ENCODE results near the gene TACSTD2. TPM values are rescaled to one million over a fixed set of nuclear protein-coding genes. Genes with fewer than 3 reads are reported as not detected.

Gene TACSTD2
- total RNA-seq, 1 donor from 2014 or later, result not detected

DNA sequence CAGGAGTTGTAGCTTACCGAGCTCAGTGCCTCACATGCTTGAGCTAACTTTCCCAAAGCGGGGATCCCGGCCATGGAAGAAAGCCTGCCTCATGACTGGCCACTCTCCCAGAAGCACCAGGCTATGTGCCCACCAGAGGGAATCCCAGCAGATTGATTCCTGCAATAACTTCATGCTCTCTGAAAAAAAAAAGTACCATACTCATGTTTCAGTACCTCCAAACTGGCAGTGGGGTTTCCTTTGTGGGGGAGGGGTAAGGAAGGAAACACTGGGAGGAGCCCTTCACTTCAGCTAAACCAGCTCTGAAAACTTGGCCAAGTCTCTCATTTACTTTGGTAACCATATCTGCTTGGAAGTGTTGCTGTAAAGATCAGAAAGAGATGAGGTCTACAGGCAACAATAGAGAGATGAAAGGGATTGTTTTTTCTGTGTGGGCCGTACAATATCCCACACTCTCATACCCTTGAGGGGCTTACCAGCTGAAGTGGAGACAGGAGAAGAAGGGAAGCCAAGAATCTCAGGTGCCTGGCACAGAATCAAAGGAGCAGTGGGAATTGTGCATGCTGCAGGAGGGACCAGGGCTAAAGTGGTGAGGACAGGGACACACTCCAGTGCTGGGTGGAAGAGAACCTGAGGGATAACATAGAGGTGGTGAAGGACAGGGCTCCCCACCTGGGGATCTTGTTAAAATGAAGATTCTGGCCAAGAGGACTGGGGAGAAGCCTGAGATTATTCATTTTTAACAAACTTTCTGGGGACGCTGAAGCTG, 42.4 kb upstream of the TACSTD2 start:
- Mint-ChIP-seq H3K36me3 (no peaks in the 10 kb centered on the region), H3K9me3 (peaks cover 4% of the 10 kb centered on the region), H3K4me3 (no peak overlapping the region), H3K27ac (no peak overlapping the region), H3K4me1 (peaks cover 10% of the 10 kb centered on the region), H3K27me3 (ENCODE audit: insufficient read depth, low read depth) (peaks cover 2% of the 10 kb centered on the region)
- DNase-seq (ENCODE audit: low spot score), result no peak
- Histone ChIP-seq H3K4me2 (peak overlapping the region; percentile 41), H3K27me3 (no peaks in the 10 kb centered on the region), H3K27ac (no peak overlapping the region), H3K9me3 (ENCODE audit: low read depth) (no peaks in the 10 kb centered on the region), H3F3A (ENCODE audit: low read depth) (peaks cover 10% of the 10 kb centered on the region), H3K9ac (no peak overlapping the region), H3K79me2 (ENCODE audit: low read depth) (no peaks in the 10 kb centered on the region), H3K4me1 (peaks cover 18% of the 10 kb centered on the region), H2AFZ (replicated peaks) (peak overlapping the region; percentile 45), H3K36me3 (no peaks in the 10 kb centered on the region), H4K20me1 (ENCODE audit: low read depth) (no peaks in the 10 kb centered on the region), H3K4me3 (no peak overlapping the region)
- TF ChIP-seq CTCF (IDR thresholded peaks at IDR 0.05) (no peak), EZH2 (IDR thresholded peaks at IDR 0.05) (no peak), EZH2phosphoT487 (IDR thresholded peaks at IDR 0.05) (no peak)

GRCh38 chr1:58618303-58618702, 41.3 kb upstream of the TACSTD2 start:
- H3K27ac ChIP-seq, result no peak overlapping the region
- H3K9ac ChIP-seq, result no peak overlapping the region
- TF ChIP-seq EZH2 (IDR thresholded peaks at IDR 0.05) (no peak), CTCF (IDR thresholded peaks at IDR 0.05) (no peak), EZH2phosphoT487 (IDR thresholded peaks at IDR 0.05) (no peak)
- Mint-ChIP-seq H3K36me3 (no peaks in the 10 kb centered on the region), H3K27me3 (ENCODE audit: insufficient read depth, low read depth) (peaks cover 2% of the 10 kb centered on the region), H3K4me3 (no peak overlapping the region), H3K4me1 (peaks cover 10% of the 10 kb centered on the region), H3K27ac (no peak overlapping the region), H3K9me3 (peaks cover 4% of the 10 kb centered on the region)
- H3K9me3 ChIP-seq (ENCODE audit: low read depth), result no peaks in the 10 kb centered on the region
- H3K4me1 ChIP-seq, result peaks cover 18% of the 10 kb centered on the region
- H3K4me2 ChIP-seq, result no peak overlapping the region
- no peaks in the 10 kb centered on the region for H3K27me3 ChIP-seq
- H3K79me2 ChIP-seq (ENCODE audit: low read depth), result no peaks in the 10 kb centered on the region
- H2AFZ ChIP-seq (replicated peaks), result no peak overlapping the region
- H3K36me3 ChIP-seq, result no peaks in the 10 kb centered on the region
- H4K20me1 ChIP-seq (ENCODE audit: low read depth), result no peaks in the 10 kb centered on the region
- H3F3A ChIP-seq (ENCODE audit: low read depth), result peaks cover 10% of the 10 kb centered on the region
- DNase-seq (ENCODE audit: low spot score), result no peak
- H3K4me3 ChIP-seq, result no peak overlapping the region

DNA sequence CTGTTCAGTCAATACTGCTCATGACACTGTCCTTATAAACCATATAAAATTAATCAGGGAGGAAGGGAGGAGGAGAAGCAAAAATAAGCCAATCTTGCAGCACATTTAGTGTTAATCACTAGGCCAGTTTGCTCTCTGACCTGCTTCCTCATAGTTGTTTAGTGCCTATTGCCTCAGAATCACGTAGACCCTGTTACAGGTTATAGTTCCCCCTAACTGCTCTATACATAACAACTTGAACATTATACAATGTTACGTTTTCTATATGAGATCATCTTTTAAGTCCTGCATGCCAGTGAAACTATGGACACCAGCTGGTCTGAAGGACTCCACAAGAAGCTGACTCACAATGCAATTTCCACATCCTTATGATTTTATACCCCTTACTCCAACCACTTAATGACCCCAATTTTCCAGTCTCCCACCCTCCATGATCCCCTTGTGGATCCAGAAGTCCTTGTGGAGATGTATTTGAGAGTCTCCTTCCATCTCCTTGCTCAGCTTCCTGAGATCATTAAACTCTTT, 34.9 kb upstream of the TACSTD2 start:
- no peaks in the 10 kb centered on the region for H3K4me1 ChIP-seq
- no peak overlapping the region for H2AFZ ChIP-seq (replicated peaks)

More for the DNA sequence above, 34.9 kb upstream of the TACSTD2 start:
- Histone ChIP-seq H3K36me3 (no peaks in the 10 kb centered on the region), H3K4me3 (no peak overlapping the region), H3F3A (ENCODE audit: low read depth) (no peaks in the 10 kb centered on the region), H3K9me3 (ENCODE audit: low read depth) (no peaks in the 10 kb centered on the region), H3K9ac (no peak overlapping the region), H3K27me3 (no peaks in the 10 kb centered on the region), H3K27ac (no peak overlapping the region), H4K20me1 (ENCODE audit: low read depth) (no peaks in the 10 kb centered on the region), H3K79me2 (ENCODE audit: low read depth) (no peaks in the 10 kb centered on the region), H3K4me2 (no peak overlapping the region)
- Mint-ChIP-seq H3K27me3 (ENCODE audit: insufficient read depth, low read depth) (no peaks in the 10 kb centered on the region), H3K9me3 (no peaks in the 10 kb centered on the region), H3K27ac (no peak overlapping the region), H3K36me3 (no peaks in the 10 kb centered on the region), H3K4me1 (no peaks in the 10 kb centered on the region), H3K4me3 (no peak overlapping the region)
- TF ChIP-seq CTCF (IDR thresholded peaks at IDR 0.05) (no peak), EZH2 (IDR thresholded peaks at IDR 0.05) (no peak), EZH2phosphoT487 (IDR thresholded peaks at IDR 0.05) (no peak)
- DNase-seq (ENCODE audit: low spot score), result no peak

Data from neural progenitor cell (in vitro differentiated cells).